Esophagus muscularis mucosa (tissue), 4 donors: ENCODE data around the gene NSF. TPM values are rescaled to one million over a fixed set of nuclear protein-coding genes. Genes with fewer than 3 reads are reported as not detected.

Experiments
- DNase-seq: peaks from one replicate; pipeline ENCODE4 v3.0.0-alpha.2; 2017; ENCODE audit errors: extremely low spot score
- H3K27ac ChIP-seq, 4 donors: fragments of 200-600 bp; sonication (generic); replicated peaks in 1 of 4; 1 replicate in 3 of 4; 2 replicates in 1 of 4; pipeline ENCODE4 v1.5.1; 2016 to 2019; ENCODE audit warnings: mild to moderate bottlenecking in 1 of 4
- H3K27me3 ChIP-seq, 4 donors: fragments of 200-600 bp; sonication (generic); one replicate each; pipeline versions ENCODE4 v1.5.1 to v1.6.0; 2016 to 2019
- H3K36me3 ChIP-seq, 4 donors: fragments of 200-600 bp; sonication (generic); one replicate each; pipeline ENCODE4 v1.5.1; 2016 to 2019
- H3K4me1 ChIP-seq, 4 donors: fragments of 200-600 bp; sonication (generic); one replicate each; pipeline ENCODE4 v1.5.1; 2016 to 2019
- H3K4me3 ChIP-seq, 4 donors: fragments of 200-600 bp; sonication (generic); 1 replicate in 2 of 4; 2 replicates in 2 of 4; pipeline ENCODE4 v1.5.1; 2016 to 2019; ENCODE audit warnings: mild to moderate bottlenecking in 4 of 4, moderate library complexity in 1 of 4
- H3K9me3 ChIP-seq, 4 donors: fragments of 200-600 bp; sonication (generic); 1 replicate in 3 of 4; 2 replicates in 1 of 4; pipeline ENCODE4 v1.5.1; 2016 to 2019
- EP300 ChIP-seq: sonication (generic); formaldehyde crosslinking; IDR thresholded peaks from one replicate; pipeline ENCODE4 v1.6.1; 2017; ENCODE audit warnings: antibody characterized with exemption
- POLR2A ChIP-seq: fragments of 450-650 bp; IDR thresholded peaks from one replicate; pipeline ENCODE4 v1.6.1; 2017; ENCODE audit warnings: antibody characterized with exemption, moderate library complexity, mild to moderate bottlenecking, low read depth
- POLR2AphosphoS5 ChIP-seq, 2 donors: sonication (generic); formaldehyde crosslinking; IDR thresholded peaks; one replicate each; pipeline ENCODE4 v1.6.1; 2017; ENCODE audit warnings: antibody characterized with exemption in 2 of 2
- WGBS: methylation state at CpG from one replicate; pipeline ENCODE4 v1.1.5; 2018; 5-methylcytosine and 5-hydroxymethylcytosine counted together
- intact Hi-C: fragments of 100-400 bp; cut with DNase I; formaldehyde crosslinking; loops from one replicate; pipeline ENCODE4 v1.15.1; 2023
- total RNA-seq, 4 donors: library from RNA; depleted of rRNA; stranded (reverse); fragments of >200 nt; gene quantifications; one replicate each; pipeline versions ENCODE4 v1.1.0 to v1.2.1, GENCODE V29; 2016
- TF ChIP-seq, protein P1 (sequence below), 3 experiments: fragments of 200-600 bp in 2 of 3; fragments of 450-650 bp in 1 of 3; sonication (generic) in 2 of 3; IDR thresholded peaks; one replicate each; pipeline ENCODE4 v1.5.1; 2017 to 2019; ENCODE audit warnings: antibody characterized with exemption in 3 of 3, mild to moderate bottlenecking in 2 of 3, moderate library complexity in 1 of 3

NSF gene
- total RNA-seq, 4 donors from 2014 or later = 15.7 to 25.3 (median 17.9) TPM

- Histone ChIP-seq H3K27ac (peak overlapping the region in 1 of 4 donors; percentile 81), H3K9me3 (no peaks in the 10 kb centered on the region), H3K36me3 (no peaks in the 10 kb centered on the region), H3K27me3 (peaks cover 0 to 33% (median 0%) of the 10 kb centered on the region in 4 donors), H3K4me1 (peaks cover 13 to 32% (median 29%) of the 10 kb centered on the region in 4 donors), H3K4me3 (peak overlapping the region; percentile 64 to 84 (median 70))
- no peak for DNase-seq
- TF ChIP-seq POLR2AphosphoS5 (IDR thresholded peaks at IDR 0.05) (no peak), POLR2A (no peak), EP300 (no peak)
- TF ChIP-seq, protein P1, sequence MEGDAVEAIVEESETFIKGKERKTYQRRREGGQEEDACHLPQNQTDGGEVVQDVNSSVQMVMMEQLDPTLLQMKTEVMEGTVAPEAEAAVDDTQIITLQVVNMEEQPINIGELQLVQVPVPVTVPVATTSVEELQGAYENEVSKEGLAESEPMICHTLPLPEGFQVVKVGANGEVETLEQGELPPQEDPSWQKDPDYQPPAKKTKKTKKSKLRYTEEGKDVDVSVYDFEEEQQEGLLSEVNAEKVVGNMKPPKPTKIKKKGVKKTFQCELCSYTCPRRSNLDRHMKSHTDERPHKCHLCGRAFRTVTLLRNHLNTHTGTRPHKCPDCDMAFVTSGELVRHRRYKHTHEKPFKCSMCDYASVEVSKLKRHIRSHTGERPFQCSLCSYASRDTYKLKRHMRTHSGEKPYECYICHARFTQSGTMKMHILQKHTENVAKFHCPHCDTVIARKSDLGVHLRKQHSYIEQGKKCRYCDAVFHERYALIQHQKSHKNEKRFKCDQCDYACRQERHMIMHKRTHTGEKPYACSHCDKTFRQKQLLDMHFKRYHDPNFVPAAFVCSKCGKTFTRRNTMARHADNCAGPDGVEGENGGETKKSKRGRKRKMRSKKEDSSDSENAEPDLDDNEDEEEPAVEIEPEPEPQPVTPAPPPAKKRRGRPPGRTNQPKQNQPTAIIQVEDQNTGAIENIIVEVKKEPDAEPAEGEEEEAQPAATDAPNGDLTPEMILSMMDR (IDR thresholded peaks at IDR 0.05) = no peak
- intact Hi-C loops = no loop called here
- whole genome bisulfite sequencing = 69% methylated on average over 14 of the region's 14 CpGs
These were observed 180.0 kb downstream of the NSF start for GRCh38 chr17:46770439-46770817.

DNA sequence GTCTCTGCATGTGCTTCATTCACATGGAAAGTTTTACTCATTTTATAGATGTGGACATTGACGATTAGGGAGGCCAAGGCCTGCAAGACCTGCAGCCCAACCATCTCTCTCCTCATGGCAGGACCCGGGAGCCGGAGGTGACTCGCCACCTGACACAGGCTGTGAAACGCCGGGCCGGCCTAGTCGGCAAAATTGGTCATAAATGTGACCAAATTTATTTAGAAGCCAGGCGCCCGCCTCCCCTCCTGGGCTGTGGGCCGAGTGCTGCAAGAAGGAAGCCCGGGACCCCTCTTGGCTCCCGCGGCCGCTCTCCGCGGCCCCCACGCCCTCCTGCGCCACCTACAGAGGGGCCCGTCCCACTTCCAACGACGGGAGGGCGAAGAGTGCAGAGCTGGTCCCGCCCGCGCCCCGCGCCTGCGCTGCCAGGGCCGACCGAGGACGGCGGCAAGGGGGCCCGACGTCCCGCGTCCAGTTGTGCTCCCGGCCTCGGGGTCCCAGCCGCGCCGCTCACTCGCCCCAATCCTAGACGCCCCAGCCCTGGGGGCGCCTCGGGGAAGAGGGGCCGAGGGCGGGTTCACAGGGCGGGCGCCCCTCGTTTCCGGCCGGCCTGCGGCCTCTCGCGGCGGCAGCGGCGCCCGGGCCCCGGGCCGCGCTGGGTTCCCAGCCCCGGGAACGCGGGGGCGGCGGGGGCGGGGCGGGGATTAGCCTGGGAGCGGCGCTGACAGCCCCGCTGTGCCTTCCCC lies 180.5 kb downstream of the NSF start:
- Histone ChIP-seq H3K27me3 (peaks cover 0 to 33% (median 0%) of the 10 kb centered on the region in 4 donors), H3K4me1 (peaks cover 10 to 32% (median 27%) of the 10 kb centered on the region in 4 donors), H3K36me3 (no peaks in the 10 kb centered on the region), H3K27ac (peak overlapping the region; percentile 71 to 81 (median 78)), H3K4me3 (peak overlapping the region; percentile 64 to 84 (median 70)), H3K9me3 (no peaks in the 10 kb centered on the region)
- no peak for DNase-seq
- 11% methylated on average over 8 of the region's 73 CpGs for WGBS
- TF ChIP-seq POLR2AphosphoS5 (IDR thresholded peaks at IDR 0.05) = peak in 1 of 2 donors; percentile 36
- TF ChIP-seq EP300 = no peak
- TF ChIP-seq POLR2A = no peak
- intact Hi-C loops = no loop called here

- TF ChIP-seq POLR2AphosphoS5 (IDR thresholded peaks at IDR 0.05) (peak in 1 of 2 donors; percentile 13), EP300 (no peak)
- TF ChIP-seq, protein P1 (IDR thresholded peaks at IDR 0.05) = no peak
- 4% methylated on average over 41 of the region's 135 CpGs for WGBS
- peaks cover 10 to 32% (median 27%) of the 10 kb centered on the region in 4 donors for H3K4me1 ChIP-seq
- H3K9me3 ChIP-seq = no peaks in the 10 kb centered on the region
- peak overlapping the region; percentile 71 to 81 (median 78) for H3K27ac ChIP-seq
- peak overlapping the region; percentile 64 to 84 (median 70) for H3K4me3 ChIP-seq
- peaks cover 0 to 41% (median 0%) of the 10 kb centered on the region in 4 donors for H3K27me3 ChIP-seq
- no peak for DNase-seq
- no peaks in the 10 kb centered on the region for H3K36me3 ChIP-seq
- intact Hi-C loops = no loop called here
These were observed 181.3 kb downstream of the NSF start for GRCh38 chr17:46771561-46772474.

GRCh38 chr17:46772475-46773220 lies 182.2 kb downstream of the NSF start:
- Histone ChIP-seq H3K9me3 (no peaks in the 10 kb centered on the region), H3K27ac (no peak overlapping the region), H3K36me3 (no peaks in the 10 kb centered on the region), H3K4me1 (peaks cover 10 to 32% (median 27%) of the 10 kb centered on the region in 4 donors), H3K4me3 (peak overlapping the region; percentile 64 to 84 (median 70)), H3K27me3 (peaks cover 0 to 45% (median 0%) of the 10 kb centered on the region in 4 donors)
- no peak for DNase-seq
- intact Hi-C loops = no loop called here
- 31% methylated on average over 16 of the region's 16 CpGs for WGBS
- TF ChIP-seq, protein P1 (IDR thresholded peaks at IDR 0.05) = no peak
- no peak for TF ChIP-seq POLR2AphosphoS5 (IDR thresholded peaks at IDR 0.05)
- no peak for TF ChIP-seq EP300
- no peak for TF ChIP-seq POLR2A
